Activated B cell treated with CpG ODN at 0.5 μM for 24 hours (primary cell): Measurements from ENCODE around the gene C5AR2. TPM values are rescaled to one million over a fixed set of nuclear protein-coding genes. Genes with fewer than 3 reads are reported as not detected.
"Not testable (repeated sequence)": the region's sequence is repeated elsewhere in the genome, so short reads cannot be mapped to it uniquely, and the experiment has no call there.

Experiments
- ATAC-seq: fragments of 200-7000 bp; cut with Tn5 transposase; one replicate; pipeline ENCODE4 v1.10.0; 2021; ENCODE audit warnings: low read depth, mild to moderate bottlenecking, moderate library complexity
- CTCF ChIA-PET: fragments of 350-600 bp; sonication (Branson Sonifier 250); formaldehyde crosslinking; loops from one replicate; lab custom pipeline; 2021; ENCODE audit warnings: antibody characterized with exemption; lab: Charles Lee
- POLR2A ChIA-PET: fragments of 350-600 bp; sonication (Branson Sonifier 250); formaldehyde crosslinking; loops from one replicate; lab custom pipeline; 2021; ENCODE audit warnings: antibody characterized with exemption; lab: Charles Lee
- DNase-seq: peaks from one replicate; pipeline ENCODE4 v3.0.0; 2022
- H3K27ac Mint-ChIP-seq: one replicate; pipeline ENCODE4 v1.8.0; 2020; ENCODE audit warnings: mixed read lengths
- H3K27me3 Mint-ChIP-seq: one replicate; pipeline ENCODE4 v1.8.0; 2021; ENCODE audit warnings: mixed read lengths
- H3K36me3 Mint-ChIP-seq: one replicate; pipeline ENCODE4 v1.8.0; 2021; ENCODE audit warnings: low read depth, mixed read lengths
- H3K4me1 Mint-ChIP-seq: one replicate; pipeline ENCODE4 v1.8.0; 2021; ENCODE audit warnings: mixed read lengths
- H3K4me3 Mint-ChIP-seq: one replicate; pipeline ENCODE4 v1.8.0; 2020; ENCODE audit warnings: mild to moderate bottlenecking, mixed read lengths
- H3K9me3 Mint-ChIP-seq: one replicate; pipeline ENCODE4 v1.8.0; 2020; ENCODE audit warnings: mixed read lengths
- CTCF ChIP-seq: fragments of 200-600 bp; IDR thresholded peaks from one replicate; pipeline ENCODE4 v1.8.0; 2022; ENCODE audit warnings: antibody characterized with exemption, mild to moderate bottlenecking
- intact Hi-C: fragments of 100-400 bp; cut with micrococcal nuclease; formaldehyde crosslinking; loops from one replicate; pipeline ENCODE4 v1.15.1; 2024
- total RNA-seq: library from RNA; stranded (reverse); gene quantifications from 2 replicates; pipeline ENCODE4 v1.2.3, GENCODE V29; 2022

Gene C5AR2
- total RNA-seq, 1 donor from 2014 or later, result 0.42 TPM

GRCh38 chr19:47323409-47323808 is 8.6 kb upstream of the C5AR2 start:
- no peak for TF ChIP-seq CTCF
- Mint-ChIP-seq H3K9me3 (no peaks in the 10 kb centered on the region), H3K27me3 (peaks cover 21% of the 10 kb centered on the region), H3K4me3 (no peak overlapping the region), H3K27ac (no peak overlapping the region), H3K36me3 (no peaks in the 10 kb centered on the region), H3K4me1 (peaks cover 3% of the 10 kb centered on the region)
- no peak for DNase-seq
- ChIA-PET POLR2A (no interaction called here), CTCF (no interaction called here)
- intact Hi-C loops, result no loop called here
- no peak for ATAC-seq

GRCh38 chr19:47323872-47324271 is 8.1 kb upstream of the C5AR2 start:
- H3K27ac Mint-ChIP-seq, result no peak overlapping the region
- peaks cover 3% of the 10 kb centered on the region for H3K4me1 Mint-ChIP-seq
- ChIA-PET CTCF (no interaction called here), POLR2A (no interaction called here)
- no peak for TF ChIP-seq CTCF
- no peaks in the 10 kb centered on the region for H3K36me3 Mint-ChIP-seq
- ATAC-seq, result no peak
- peaks cover 21% of the 10 kb centered on the region for H3K27me3 Mint-ChIP-seq
- no peak overlapping the region for H3K4me3 Mint-ChIP-seq
- DNase-seq, result no peak
- no peaks in the 10 kb centered on the region for H3K9me3 Mint-ChIP-seq
- intact Hi-C loops, result no loop called here

- ATAC-seq (no peak), DNase-seq (no peak)
- H3K4me3 Mint-ChIP-seq, result no peak overlapping the region
- no peak overlapping the region for H3K27ac Mint-ChIP-seq
- no peaks in the 10 kb centered on the region for H3K9me3 Mint-ChIP-seq
- peaks cover 3% of the 10 kb centered on the region for H3K4me1 Mint-ChIP-seq
- no peaks in the 10 kb centered on the region for H3K36me3 Mint-ChIP-seq
- ChIA-PET CTCF (no interaction called here), POLR2A (no interaction called here)
- peaks cover 20% of the 10 kb centered on the region for H3K27me3 Mint-ChIP-seq
- intact Hi-C loops, result no loop called here
- no peak for TF ChIP-seq CTCF
These were observed 7.5 kb upstream of the C5AR2 start for GRCh38 chr19:47324502-47324901.

- H3K4me1 Mint-ChIP-seq, result no peaks in the 10 kb centered on the region
- CTCF ChIA-PET, result no interaction called here
- peaks cover 4% of the 10 kb centered on the region for H3K27me3 Mint-ChIP-seq
- no peaks in the 10 kb centered on the region for H3K9me3 Mint-ChIP-seq
- no peak overlapping the region for H3K4me3 Mint-ChIP-seq
- H3K36me3 Mint-ChIP-seq, result no peaks in the 10 kb centered on the region
- DNase-seq, result no peak
- intact Hi-C loops, result no loop called here
- no peak for ATAC-seq
- TF ChIP-seq CTCF, result no peak
- H3K27ac Mint-ChIP-seq, result no peak overlapping the region
- POLR2A ChIA-PET, result interaction anchor here (0.6 kb wide), 1 partner anchor 559 kb away, joined by 4 read pairs; no protein-coding TSS in a partner anchor
These were observed 1.5 kb upstream of the C5AR2 start for GRCh38 chr19:47330466-47330869.

- POLR2A ChIA-PET, result no interaction called here
- no peak overlapping the region for H3K27ac Mint-ChIP-seq
- TF ChIP-seq CTCF, result no peak
- peaks cover 4% of the 10 kb centered on the region for H3K4me1 Mint-ChIP-seq
- H3K36me3 Mint-ChIP-seq, result no peaks in the 10 kb centered on the region
- H3K27me3 Mint-ChIP-seq, result peaks cover 4% of the 10 kb centered on the region
- no peaks in the 10 kb centered on the region for H3K9me3 Mint-ChIP-seq
- no peak for DNase-seq
- intact Hi-C loops, result no loop called here
- no peak overlapping the region for H3K4me3 Mint-ChIP-seq
- ATAC-seq, result no peak
- CTCF ChIA-PET, result no interaction called here
These were observed 485 bp upstream of the C5AR2 start for GRCh38 chr19:47331490-47331889.

GRCh38 chr19:47336765-47337718 is 5.1 kb downstream of the C5AR2 start:
- CTCF ChIA-PET, result interaction anchor here (2.6 kb wide), 1 partner anchor 12 kb away, joined by 10 read pairs; the partner anchor contains the start of gene DHX34
- H3K4me1 Mint-ChIP-seq, DNase-seq, H3K27ac Mint-ChIP-seq, H3K27me3 Mint-ChIP-seq, H3K36me3 Mint-ChIP-seq, intact Hi-C loops, H3K9me3 Mint-ChIP-seq, H3K4me3 Mint-ChIP-seq: not testable (repeated sequence)
- POLR2A ChIA-PET, result interaction anchor here (1.2 kb wide), 1 partner anchor 273 kb away, joined by 3 read pairs; no protein-coding TSS in a partner anchor
- ATAC-seq, result peak; percentile 54
